NCI-H510A treated with DMSO at 0.1 percent for 48 hours (cell line): ENCODE data around the gene SLC25A27.

Experiments used
- DNase-seq: peaks from one replicate; lab custom pipeline; 2025; lab: John Stamatoyannopoulos, UW

Gene SLC25A27

DNA sequence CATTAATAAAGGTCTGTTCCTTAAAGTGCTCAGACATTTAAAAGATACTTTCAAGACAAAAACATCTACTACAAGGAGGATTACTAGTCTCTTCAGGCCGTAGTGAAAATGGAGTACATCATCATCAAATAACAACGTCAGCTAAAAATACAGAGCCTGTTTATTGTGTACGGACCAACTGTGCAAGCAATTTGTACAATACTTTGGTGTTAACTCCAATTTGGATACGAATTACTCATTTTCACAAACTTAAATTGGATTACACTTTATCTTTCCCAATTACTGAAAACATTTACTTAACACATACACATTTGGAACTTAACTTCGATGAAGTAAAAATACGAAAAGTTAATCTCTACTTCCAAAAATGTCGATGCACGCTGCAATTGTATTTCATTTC, 959 bp upstream of the SLC25A27 start:
- peak; percentile 62 for DNase-seq

DNA sequence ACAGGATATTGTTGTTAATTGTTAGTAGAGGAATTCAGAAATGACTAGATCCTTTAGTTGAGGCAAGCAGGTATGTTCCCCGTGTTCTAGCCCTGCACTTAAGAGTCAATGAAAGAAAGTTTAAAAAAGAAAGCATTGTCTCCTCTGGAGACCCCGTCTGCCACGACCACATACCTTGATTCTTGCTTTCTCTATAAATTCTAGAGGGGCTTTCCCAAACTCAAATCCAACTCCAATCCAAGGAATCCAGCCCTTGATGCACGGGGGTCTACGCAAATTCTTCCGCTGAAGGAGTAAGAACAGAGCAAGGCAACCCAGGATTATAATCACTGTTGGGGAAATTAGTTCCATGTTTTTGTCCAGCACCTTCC, 558 bp upstream of the SLC25A27 start:
- DNase-seq, result peak; percentile 55

DNA sequence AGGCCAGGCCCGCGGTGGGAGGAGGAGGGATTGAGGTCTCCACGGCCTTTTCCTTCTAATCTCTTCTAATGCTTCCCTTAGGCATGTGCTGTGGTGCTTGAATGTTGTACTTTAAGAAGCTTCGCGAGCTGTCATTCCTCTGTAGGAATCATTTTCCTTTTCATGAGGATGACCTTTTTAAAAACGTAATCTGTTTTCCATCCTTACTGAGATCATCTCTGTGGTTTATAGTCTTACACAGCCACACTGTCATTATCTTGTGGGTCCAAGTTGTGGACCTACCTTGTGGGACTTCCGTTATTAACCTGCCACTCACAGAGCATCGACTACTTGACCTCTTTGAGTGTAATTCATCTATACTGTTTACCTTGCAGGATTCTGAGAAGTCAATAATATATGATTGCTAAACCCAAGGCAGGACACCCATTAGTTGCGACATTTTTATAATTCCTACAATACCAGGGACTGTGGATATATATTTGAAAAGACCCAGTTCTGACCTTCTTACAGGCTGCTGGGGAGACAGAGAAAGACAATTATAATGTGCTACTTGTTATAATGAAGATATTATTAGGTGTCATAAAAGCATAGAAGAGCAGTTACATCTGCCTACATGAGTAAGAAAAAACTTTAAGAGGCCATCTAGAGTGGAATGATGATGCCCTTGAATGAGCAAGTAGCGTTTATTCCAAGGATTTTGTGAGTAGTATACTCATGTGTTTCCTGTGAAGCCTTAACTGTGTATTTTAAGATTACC, 842 bp downstream of the SLC25A27 start:
- DNase-seq, result peak; percentile 59

DNA sequence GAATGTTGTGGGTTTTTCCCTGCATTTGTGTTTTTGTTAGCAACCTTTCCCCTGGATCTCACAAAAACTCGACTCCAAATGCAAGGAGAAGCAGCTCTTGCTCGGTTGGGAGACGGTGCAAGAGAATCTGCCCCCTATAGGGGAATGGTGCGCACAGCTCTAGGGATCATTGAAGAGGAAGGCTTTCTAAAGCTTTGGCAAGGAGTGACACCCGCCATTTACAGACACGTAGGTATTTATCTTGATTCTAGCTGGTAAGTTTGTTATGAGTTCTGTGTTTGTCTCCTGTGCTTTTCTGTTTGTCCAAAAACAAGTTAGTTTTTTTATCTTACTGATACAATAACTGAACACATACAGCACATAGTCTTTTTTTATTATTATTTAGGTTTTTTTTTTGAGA, 3.0 kb downstream of the SLC25A27 start:
- no peak for DNase-seq

DNA sequence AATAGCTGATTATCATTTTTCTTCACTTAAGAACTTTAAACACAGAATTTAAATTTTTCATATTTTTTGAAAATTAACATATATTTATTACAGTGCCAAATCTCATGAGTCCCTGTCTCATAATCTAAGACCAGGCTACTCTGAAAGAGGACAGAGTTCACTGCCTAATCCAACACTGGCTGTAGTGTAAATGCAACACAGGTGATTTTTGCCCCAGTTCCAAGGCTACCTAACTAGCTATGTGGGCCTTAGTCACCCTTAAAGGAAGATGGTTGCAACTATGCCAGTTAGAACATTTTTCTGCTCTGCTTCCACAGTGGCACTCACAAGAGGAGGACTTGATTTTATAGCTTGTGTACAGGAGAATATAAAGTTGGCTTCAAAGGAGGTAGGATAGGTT, 4.9 kb downstream of the SLC25A27 start:
- DNase-seq, result no peak

DNA sequence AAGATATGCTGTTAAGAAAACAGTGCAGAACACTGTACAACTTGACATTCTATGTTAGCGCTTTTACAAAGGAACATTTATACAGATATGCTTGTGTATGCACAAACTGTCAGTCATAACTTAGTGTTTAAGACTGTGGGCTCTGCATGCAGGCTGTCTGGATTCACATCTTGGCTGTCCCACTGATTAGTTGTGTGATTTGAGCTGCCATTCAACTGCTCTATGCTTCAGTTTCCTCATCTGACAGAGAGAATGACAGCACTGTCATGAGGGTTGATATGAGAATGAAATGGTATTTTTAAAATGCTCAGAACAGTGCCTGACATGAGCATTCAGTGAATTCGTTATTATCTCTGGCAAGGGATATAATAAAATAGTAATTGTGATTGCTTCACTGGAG, 8.7 kb downstream of the SLC25A27 start:
- DNase-seq, result no peak

DNA sequence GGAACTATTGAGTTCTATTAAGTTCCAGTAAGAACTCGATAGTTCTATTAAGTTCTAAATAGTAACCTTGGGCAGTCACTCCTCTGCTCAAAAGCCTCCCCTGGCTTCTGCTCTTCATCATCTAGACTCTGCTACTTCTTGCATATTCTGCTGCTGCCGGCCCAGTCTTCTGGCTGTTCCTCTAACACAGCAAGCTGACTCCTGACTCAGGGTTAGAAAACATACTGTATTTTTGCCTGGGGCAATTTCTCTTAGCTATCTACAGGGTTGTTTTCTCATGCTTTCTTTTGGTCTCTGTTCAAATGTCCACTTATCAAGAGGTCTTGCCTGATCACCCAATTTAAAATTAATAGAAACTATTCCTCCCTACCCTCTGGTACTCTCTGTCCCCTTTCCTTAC, 14.6 kb downstream of the SLC25A27 start:
- no peak for DNase-seq

DNA sequence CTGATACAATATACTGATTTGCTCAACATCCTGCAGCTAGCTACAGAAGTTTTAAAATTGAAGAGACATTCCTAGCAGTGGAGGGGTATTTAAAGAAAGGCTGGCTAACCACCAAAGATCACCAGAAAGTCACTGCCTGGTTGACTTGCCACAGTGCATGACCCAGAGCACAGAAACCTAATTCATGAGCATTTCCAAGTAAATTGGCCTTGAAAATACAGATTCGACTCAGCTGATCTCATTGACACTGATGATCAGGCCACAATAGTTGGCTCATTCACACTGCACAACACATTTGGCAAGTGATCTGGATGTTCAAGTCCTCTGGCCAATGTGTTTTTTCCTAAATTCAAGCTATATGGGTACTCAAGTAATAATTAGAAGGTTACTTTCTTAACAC, 21.6 kb downstream of the SLC25A27 start:
- DNase-seq, result no peak

DNA sequence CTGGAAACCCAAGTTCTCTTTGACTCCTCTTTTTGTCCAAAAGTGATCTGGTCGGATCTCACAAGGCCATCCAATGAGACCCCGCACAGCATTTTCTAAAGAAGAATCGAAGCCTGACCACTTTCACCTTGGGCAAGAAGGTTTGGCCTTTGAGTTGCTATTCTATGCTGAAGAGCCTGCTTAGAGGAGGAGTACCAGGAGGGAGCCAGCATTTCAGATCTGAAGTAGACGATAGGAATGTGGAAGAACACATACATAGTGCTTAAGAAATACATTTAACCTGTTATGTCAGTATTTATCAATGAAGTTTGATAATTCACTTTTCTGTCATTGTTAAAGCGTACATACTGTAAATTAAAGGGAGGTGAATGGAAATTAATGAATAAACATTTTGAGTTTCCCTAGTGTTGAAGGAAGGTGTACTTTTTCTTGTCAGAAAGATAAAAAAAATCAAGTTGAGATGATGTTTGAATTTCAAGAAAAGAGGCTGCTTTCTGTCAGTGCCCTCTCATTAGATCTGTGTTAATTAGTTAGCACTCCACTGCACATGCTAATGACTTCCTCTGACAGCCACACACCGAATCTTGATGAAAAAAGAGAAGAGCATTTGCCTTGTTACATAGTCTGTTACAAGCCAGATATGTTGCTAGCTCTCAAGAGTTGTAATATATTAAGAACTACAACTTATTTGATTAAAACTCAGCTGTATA, 24.0 kb downstream of the SLC25A27 start:
- no peak for DNase-seq

DNA sequence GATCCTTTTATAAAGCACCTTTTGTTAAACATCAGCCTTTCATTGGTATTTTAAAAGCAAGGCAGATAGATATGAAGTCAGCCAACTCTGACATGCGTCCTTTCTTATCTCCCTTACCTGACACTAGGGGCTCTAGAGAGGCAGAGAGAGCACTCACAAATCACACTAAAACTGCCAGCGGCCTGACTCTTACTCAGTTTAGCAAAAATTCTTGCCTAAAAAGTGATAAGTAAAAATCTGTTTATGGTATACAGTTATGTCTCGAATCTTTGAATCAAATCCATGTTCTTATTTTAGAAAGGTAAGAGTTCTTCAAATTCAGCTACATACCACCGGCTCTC, 24.5 kb downstream of the SLC25A27 start:
- DNase-seq, result no peak

DNA sequence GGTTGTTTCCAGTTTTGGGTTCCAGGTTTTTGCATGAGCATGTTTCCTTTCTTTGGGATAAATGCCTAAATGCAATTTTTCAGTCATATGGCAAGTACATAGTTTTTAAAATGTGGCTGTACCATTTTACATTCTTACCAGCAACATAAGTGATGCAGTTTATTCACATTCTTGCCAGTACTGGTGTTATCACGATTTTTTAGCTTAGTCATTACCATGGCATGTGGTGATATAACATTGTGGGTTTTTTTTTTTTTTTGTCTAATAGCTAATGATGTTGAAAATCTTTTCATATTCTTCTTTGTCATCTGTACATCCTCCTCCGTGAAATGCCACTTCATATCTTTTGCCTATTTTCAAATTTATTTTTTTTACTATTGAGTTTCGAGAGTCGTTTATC, 32.0 kb downstream of the SLC25A27 start:
- no peak for DNase-seq

DNA sequence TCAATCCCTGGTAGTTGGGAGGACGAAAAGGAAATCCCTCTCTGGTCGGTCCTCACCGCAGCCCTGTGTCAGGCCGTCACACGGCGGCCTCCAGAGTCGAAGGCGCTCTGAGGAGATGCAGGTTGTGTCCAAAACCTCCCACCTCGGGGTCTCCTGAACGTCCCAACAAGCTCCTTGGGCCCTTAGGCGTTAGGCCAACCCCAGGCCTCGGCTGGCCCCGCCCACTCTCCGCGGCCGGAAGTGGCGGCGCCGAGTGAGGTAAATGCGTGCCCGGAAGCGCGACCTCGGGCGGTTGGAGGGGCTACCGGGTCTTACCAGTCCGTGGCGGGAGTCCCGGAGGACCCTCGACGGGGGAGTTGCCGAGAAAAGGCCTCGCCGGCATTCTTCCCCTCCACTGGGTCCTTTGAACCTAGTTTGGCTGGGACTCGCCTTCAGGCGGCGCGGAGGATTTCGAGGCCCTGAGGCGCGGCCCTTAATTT, 34.9 kb downstream of the SLC25A27 start, which contains the start of gene TDRD6:
TSS of gene TDRD6 (plus strand) at position 267 of the 479 bp plus-strand sequence. CDS start 244 bp downstream, outside the sequence.
- DNase-seq, result no peak

DNA sequence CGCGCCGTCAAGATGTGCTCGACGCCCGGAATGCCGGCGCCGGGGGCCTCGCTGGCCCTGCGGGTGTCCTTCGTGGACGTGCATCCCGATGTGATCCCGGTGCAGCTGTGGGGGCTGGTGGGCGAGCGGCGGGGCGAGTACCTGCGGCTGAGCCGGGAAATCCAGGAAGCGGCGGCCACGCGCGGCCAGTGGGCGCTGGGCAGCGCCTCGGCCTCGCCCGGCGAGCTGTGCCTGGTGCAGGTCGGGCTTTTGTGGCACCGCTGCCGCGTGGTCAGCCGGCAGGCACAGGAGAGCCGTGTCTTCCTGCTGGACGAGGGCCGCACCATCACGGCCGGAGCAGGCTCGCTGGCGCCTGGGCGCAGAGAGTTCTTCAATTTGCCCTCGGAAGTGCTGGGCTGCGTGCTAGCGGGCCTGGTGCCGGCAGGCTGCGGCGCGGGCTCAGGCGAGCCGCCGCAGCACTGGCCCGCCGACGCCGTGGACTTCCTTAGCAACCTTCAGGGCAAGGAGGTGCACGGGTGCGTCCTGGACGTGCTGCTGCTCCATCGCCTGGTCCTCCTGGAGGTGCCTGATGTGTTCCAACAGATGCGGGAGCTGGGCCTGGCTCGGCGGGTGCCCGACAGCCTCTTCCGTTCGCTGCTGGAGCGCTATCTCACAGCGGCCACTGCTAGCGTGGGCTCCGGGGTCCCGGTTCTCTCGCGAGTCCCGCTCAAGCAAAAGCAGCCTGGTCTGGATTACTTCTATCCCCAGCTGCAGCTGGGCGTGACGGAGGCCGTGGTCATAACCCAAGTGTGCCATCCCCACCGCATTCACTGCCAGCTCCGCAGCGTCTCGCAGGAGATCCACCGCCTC, 35.6 kb downstream of the SLC25A27 start:
- DNase-seq, result no peak

DNA sequence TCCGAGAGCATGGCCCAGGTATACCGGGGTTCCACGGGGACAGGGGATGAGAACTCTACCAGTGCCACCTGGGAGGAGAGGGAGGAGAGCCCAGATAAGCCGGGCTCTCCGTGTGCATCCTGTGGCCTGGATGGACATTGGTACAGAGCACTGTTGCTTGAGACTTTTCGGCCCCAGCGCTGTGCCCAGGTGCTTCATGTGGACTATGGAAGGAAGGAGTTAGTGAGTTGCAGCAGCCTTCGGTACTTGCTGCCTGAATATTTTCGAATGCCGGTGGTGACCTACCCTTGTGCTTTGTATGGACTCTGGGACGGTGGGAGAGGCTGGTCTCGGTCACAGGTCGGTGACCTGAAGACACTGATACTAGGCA, 36.2 kb downstream of the SLC25A27 start:
- no peak for DNase-seq

DNA sequence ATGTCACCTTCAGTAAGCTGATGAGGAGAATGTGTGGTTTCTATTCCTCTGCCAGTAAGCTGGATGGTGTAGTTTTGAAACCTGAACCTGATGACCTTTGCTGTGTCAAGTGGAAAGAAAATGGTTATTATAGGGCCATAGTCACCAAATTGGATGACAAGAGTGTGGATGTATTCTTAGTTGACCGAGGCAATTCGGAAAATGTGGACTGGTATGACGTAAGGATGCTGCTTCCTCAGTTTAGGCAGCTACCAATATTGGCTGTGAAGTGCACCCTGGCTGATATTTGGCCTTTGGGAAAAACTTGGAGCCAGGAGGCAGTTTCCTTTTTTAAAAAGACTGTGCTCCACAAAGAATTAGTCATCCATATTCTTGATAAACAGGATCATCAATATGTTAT, 36.9 kb downstream of the SLC25A27 start:
- DNase-seq, result no peak

DNA sequence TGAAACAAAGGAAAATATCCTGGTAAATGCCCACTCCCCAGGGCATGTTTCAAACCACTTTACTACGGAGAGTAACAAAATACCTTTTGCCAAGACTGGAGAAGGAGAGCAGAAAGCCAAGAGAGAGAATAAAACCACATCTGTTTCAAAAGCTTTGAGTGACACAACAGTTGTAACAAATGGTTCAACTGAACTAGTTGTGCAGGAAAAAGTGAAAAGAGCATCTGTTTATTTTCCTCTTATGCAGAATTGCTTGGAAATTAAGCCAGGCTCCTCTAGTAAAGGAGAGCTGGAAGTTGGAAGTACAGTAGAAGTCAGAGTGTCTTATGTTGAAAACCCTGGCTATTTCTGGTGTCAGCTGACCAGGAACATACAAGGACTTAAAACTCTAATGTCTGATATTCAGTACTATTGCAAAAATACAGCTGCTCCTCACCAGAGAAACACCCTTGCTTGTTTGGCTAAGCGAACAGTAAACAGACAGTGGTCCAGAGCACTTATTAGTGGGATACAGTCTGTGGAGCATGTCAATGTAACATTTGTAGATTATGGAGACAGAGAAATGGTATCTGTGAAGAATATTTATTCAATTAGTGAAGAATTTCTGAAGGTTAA, 37.5 kb downstream of the SLC25A27 start:
- DNase-seq, result no peak

DNA sequence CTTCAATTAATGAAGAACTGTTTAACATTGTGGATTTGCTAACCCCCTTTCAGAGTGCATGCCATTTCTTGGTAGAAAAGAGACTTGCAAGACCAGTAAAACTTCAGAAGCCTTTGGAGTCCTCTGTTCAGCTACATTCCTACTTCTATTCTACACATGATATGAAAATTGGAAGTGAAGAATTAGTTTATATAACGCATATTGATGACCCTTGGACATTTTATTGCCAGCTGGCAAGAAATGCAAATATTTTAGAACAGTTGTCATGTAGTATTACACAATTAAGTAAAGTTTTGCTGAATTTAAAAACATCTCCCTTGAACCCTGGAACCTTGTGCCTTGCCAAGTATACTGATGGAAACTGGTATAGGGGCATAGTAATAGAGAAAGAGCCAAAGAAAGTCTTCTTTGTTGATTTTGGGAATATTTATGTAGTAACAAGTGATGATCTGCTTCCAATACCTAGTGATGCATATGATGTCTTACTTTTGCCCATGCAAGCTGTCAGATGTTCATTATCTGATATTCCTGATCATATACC, 38.2 kb downstream of the SLC25A27 start:
- no peak for DNase-seq

DNA sequence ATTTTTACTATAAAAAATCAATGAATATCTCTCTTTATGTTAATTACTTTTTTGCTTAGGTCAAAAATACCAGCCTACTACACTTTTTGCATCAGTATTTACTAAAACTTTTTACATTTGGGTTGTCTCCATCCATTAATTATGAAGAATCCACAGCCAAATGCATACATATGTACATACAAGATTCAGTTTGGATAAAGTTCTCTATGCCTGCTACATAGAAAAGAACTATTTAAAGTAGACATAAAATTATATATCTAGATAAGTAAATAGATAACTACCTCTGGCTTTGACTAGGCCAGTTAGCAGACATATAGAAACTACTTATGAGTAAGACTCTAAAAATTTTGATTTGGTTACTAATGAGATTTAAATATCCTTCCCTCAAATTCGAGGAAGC, 47.2 kb downstream of the SLC25A27 start:
- DNase-seq, result no peak

DNA sequence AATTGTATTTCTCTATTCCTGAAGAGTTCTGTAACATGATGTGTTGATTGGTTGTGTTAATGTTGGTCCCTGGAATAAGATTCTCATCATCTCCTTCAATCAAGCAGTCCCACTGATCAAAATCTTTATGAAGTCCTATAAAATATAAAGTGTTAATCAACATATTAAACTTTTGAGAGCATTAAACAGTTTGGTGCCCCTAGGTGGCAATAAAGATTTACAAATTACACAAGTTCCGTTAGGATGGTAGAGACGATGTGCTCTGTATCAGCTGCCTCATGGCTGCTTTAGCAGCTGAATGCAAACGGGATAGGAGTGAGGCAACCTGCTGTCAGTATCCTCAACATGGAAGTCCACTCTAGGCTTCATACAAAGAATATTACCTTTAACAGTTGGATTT, 51.8 kb downstream of the SLC25A27 start:
- peak; percentile 54 for DNase-seq

DNA sequence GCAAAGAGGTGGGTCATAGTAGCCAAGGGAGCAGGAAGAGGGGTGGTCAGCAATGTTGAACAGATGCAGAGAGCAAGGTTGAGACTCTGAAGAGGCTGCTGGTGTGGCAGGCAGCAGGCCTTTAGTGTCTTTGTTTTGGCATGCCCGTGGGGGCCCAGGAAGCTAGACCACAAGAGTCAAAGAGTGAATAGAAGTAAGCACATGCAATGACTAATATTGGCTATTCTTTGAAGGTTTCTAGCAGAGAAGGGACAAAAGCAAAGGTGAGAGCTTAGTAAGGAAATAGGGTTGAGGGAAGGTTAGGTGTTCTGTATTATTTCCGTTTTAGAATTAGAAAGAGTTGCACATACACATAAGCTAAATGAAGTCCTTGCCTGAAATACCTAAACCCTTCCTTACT, 53.7 kb downstream of the SLC25A27 start:
- DNase-seq, result no peak

DNA sequence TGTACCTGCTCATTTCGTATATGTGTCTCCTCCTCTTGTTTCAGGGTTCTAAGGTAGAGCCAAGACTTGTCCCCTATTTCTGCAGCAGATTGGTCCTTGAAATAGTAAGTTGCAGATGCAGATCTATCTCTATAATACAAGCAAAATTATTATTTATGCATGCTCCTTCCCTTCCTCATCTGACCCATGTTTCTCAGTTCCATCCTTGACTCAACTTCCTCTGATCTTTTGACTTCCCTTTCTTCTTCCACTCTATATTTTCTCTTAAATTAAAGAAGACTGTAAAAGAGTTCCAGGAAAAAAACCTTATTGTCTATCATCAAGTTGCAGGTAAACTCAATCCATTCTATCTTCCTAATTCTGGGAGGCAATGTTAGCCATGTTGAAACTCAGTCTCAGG, 58.7 kb downstream of the SLC25A27 start:
- DNase-seq, result no peak

DNA sequence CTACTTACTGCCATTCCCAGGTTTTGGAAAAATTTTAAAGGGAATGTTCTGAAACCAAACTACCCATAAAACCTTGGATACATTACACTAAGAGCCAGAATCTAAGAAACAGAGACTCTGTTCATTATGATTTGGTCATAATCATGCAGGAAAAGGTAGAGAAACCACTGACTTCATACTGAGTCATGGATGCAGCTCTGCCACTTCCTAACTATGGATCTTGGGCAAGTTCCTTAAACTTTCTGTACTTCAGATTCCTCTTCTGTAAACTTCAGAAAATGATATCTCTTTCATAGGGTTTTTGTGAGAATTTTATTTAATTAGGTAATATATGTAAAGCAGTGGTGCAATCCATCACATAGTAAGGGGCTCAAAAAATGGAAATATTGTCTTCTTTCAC, 62.4 kb downstream of the SLC25A27 start:
- DNase-seq, result no peak
